Transverse colon (tissue), 4 donors: ENCODE results near the gene CDH12. TPM values are rescaled to one million over a fixed set of nuclear protein-coding genes. Genes with fewer than 3 reads are reported as not detected.

Source experiments
- DNase-seq: peaks from one replicate; pipeline ENCODE4 v3.0.0-alpha.2; 2019
- H3K27ac ChIP-seq, 4 donors: fragments of 200-600 bp; sonication (generic); 2 replicates each; pipeline ENCODE4 v1.5.1; 2016 to 2018; ENCODE audit warnings: inconsistent platforms in 4 of 4
- H3K27me3 ChIP-seq: fragments of 200-600 bp; sonication (generic); 2 replicates; pipeline ENCODE4 v1.5.1; 2017; ENCODE audit warnings: inconsistent platforms
- H3K36me3 ChIP-seq, 4 donors: fragments of 200-600 bp; sonication (generic); 2 replicates each; pipeline ENCODE4 v1.5.1; 2017 to 2019; ENCODE audit warnings: inconsistent platforms in 4 of 4
- H3K4me1 ChIP-seq, 4 donors: fragments of 200-600 bp; sonication (generic); 2 replicates each; pipeline ENCODE4 v1.5.1; 2017 to 2020; ENCODE audit warnings: inconsistent platforms in 4 of 4
- H3K4me3 ChIP-seq, 4 donors: fragments of 200-600 bp; sonication (generic); 1 replicate in 1 of 4; 2 replicates in 3 of 4; pipeline versions ENCODE4 v1.5.1 to v1.6.1; 2017 to 2019; ENCODE audit warnings: inconsistent platforms in 4 of 4
- H3K9me3 ChIP-seq, 2 donors: fragments of 200-600 bp; sonication (generic); 2 replicates each; pipeline ENCODE4 v1.5.1; 2017 to 2019; ENCODE audit warnings: inconsistent platforms in 2 of 2
- CTCF ChIP-seq, 5 experiments: fragments of 200-600 bp in 3 of 5; fragments of 450-650 bp in 2 of 5; sonication (generic) in 3 of 5; IDR thresholded peaks; 1 replicate in 2 of 5; 2 replicates in 3 of 5; pipeline ENCODE4 v1.5.1; 2016 to 2017; ENCODE audit warnings: antibody characterized with exemption in 5 of 5, inconsistent platforms in 3 of 5, mild to moderate bottlenecking in 2 of 5, moderate library complexity in 1 of 5
- EP300 ChIP-seq: sonication (generic); formaldehyde crosslinking; IDR thresholded peaks from one replicate; pipeline ENCODE4 v1.6.1; 2017; ENCODE audit warnings: antibody characterized with exemption, low read depth
- POLR2A ChIP-seq: fragments of 450-650 bp; IDR thresholded peaks from one replicate; pipeline ENCODE4 v1.6.1; 2016; ENCODE audit warnings: antibody characterized with exemption, mild to moderate bottlenecking, moderate library complexity
- POLR2AphosphoS5 ChIP-seq, 3 donors: sonication (generic); formaldehyde crosslinking; IDR thresholded peaks; one replicate each; pipeline ENCODE4 v1.6.1; 2016; ENCODE audit warnings: antibody characterized with exemption in 3 of 3
- WGBS, 2 donors: methylation state at CpG; one replicate each; pipeline ENCODE4 v1.1.5; 2018; ENCODE audit warnings: low coverage in 1 of 2; 5-methylcytosine and 5-hydroxymethylcytosine counted together
- in situ Hi-C, 4 donors: fragments of 200-750 bp; cut with MboI; loops; one replicate each; pipeline versions ENCODE4 v1.15.0 to v1.15.1; 2017; ENCODE audit warnings: low sequenced_read_pairs in 3 of 4, low pct_ligation_motif_present in 1 of 4, low pct_unique_long_range_greater_than_20kb in 1 of 4
- intact Hi-C: fragments of 100-400 bp; cut with DNase I; formaldehyde crosslinking; loops from one replicate; pipeline ENCODE4 v1.15.1; 2023; ENCODE audit warnings: low total_unique reads
- total RNA-seq, 4 donors: library from RNA; depleted of rRNA; stranded (reverse); fragments of >200 nt; gene quantifications; one replicate each; pipeline ENCODE4 v1.1.0, GENCODE V29; 2016

Gene CDH12
- total RNA-seq, 4 donors from 2014 or later: 0.14 TPM; not detected in 3

- H3K9me3 ChIP-seq: no peaks in the 10 kb centered on the region
- in situ Hi-C loops (no loop called here), intact Hi-C loops (no loop called here)
- H3K27ac ChIP-seq: no peak overlapping the region
- no peak for DNase-seq
- H3K4me3 ChIP-seq: no peak overlapping the region
- 65 to 72% methylated on average over 2 of the region's 2 CpGs for WGBS, 2 donors
- H3K27me3 ChIP-seq: no peaks in the 10 kb centered on the region
- TF ChIP-seq CTCF (IDR thresholded peaks at IDR 0.05) (no peak), EP300 (no peak), POLR2A (no peak), POLR2AphosphoS5 (IDR thresholded peaks at IDR 0.05) (no peak)
- H3K36me3 ChIP-seq: no peaks in the 10 kb centered on the region
- no peaks in the 10 kb centered on the region for H3K4me1 ChIP-seq
Observed at GRCh38 chr5:21704974-21705668, 1148.0 kb downstream of the CDH12 start.

GRCh38 chr5:21701317-21701716 lies 1151.8 kb downstream of the CDH12 start:
- Histone ChIP-seq H3K4me3 (no peak overlapping the region), H3K27me3 (no peaks in the 10 kb centered on the region), H3K27ac (no peak overlapping the region), H3K9me3 (no peaks in the 10 kb centered on the region), H3K4me1 (no peaks in the 10 kb centered on the region), H3K36me3 (no peaks in the 10 kb centered on the region)
- TF ChIP-seq CTCF (IDR thresholded peaks at IDR 0.05) (no peak), POLR2AphosphoS5 (IDR thresholded peaks at IDR 0.05) (no peak), POLR2A (no peak), EP300 (no peak)
- in situ Hi-C loops: no loop called here
- DNase-seq: no peak
- 60 to 67% methylated on average over 3 of the region's 3 CpGs for WGBS, 2 donors
- intact Hi-C loops: no loop called here
